ENCODE data around the gene TTLL6. TPM values are rescaled to one million over a fixed set of nuclear protein-coding genes. Genes with fewer than 3 reads are reported as not detected.

Gene TTLL6
- total and polyA plus RNA-seq, 11 donors: 0.07 to 0.55 (median 0.15) TPM; not detected in 8

DNA sequence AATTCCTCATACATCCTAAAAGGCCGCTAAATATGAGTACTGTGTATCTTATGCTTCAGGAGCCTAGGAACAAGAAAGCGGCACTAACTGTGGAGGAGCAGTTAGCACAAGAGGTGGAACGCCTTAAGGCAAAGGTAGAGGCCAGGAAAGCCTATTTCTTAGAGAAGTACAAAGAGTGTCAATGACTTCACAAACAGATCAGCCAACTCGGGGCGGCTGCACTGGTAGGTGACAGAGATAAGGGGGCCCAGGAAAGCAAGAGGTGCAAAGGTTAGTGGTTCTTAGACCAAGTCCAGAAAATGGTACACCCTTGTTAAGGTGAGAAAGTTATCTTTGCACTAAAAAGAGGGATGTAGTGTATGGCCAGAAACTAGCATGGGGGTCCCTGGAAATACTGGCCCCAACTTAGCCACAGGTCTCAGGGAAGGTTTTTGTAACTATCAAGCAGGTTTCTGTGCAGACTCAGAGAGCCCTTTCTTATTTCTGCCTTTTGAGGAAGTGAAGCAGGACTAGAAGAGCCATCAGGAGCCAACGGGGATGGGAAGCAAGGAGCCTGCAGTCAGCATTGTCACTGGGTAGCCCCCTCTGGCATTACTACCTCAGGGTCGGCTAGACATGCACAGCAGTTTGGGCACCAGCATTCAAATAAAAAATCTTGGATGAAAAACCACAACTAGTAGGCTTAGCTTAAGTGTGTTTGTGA, 37.9 kb upstream of the TTLL6 start:
- H3K9me3 ChIP-seq: no peaks in the 10 kb centered on the region
- ATAC-seq (no peak), DNase-seq (no peak)
- peaks cover 7 to 99% (median 94%) of the 10 kb centered on the region in 9 donors for H3K36me3 ChIP-seq
- H3K4me3 ChIP-seq: no peak overlapping the region
- no peak for TF ChIP-seq POLR2A (IDR thresholded peaks at IDR 0.05)
- TF ChIP-seq, protein P1, sequence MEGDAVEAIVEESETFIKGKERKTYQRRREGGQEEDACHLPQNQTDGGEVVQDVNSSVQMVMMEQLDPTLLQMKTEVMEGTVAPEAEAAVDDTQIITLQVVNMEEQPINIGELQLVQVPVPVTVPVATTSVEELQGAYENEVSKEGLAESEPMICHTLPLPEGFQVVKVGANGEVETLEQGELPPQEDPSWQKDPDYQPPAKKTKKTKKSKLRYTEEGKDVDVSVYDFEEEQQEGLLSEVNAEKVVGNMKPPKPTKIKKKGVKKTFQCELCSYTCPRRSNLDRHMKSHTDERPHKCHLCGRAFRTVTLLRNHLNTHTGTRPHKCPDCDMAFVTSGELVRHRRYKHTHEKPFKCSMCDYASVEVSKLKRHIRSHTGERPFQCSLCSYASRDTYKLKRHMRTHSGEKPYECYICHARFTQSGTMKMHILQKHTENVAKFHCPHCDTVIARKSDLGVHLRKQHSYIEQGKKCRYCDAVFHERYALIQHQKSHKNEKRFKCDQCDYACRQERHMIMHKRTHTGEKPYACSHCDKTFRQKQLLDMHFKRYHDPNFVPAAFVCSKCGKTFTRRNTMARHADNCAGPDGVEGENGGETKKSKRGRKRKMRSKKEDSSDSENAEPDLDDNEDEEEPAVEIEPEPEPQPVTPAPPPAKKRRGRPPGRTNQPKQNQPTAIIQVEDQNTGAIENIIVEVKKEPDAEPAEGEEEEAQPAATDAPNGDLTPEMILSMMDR (IDR thresholded peaks at IDR 0.05): no peak
- H3K27ac ChIP-seq: no peak overlapping the region
- WGBS, 4 donors: 87 to 94% (median 91%) methylated on average over 7 of the region's 7 CpGs
- peaks cover 0 to 14% (median 0%) of the 10 kb centered on the region in 12 donors for H3K4me1 ChIP-seq
- intact Hi-C loops (cut with DNase I): no loop called here
- H3K27me3 ChIP-seq: no peaks in the 10 kb centered on the region

DNA sequence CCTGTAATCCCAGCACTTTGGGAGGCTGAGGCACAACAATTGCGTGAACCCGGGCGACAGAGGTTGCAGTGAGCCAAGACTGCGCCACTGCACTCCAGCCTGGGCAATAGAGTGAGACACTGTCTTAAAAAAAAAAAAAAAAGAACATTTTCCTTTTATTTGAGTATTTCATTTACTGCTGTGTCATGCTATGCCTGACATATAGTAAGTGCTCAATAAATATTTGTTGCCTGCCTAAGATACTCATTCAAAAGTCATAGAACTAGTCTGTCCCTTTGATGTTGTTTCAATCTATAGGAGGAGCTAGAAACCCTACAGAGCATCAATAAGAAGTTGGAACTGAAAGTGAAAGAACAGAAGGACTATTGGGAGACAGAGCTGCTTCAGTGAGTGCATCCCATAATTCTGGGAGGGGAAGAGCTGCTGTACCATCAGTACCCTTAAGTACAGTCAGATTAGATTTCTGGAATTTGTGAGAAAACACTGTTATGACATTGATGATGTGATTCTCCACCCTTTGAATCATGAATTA, 33.8 kb upstream of the TTLL6 start:
- ATAC-seq (no peak), DNase-seq (no peak)
- H3K9me3 ChIP-seq: no peaks in the 10 kb centered on the region
- intact Hi-C loops (cut with DNase I): no loop called here
- H3K27ac ChIP-seq: peak overlapping the region in 1 of 12 donors; percentile 29
- no peak overlapping the region for H3K4me3 ChIP-seq
- H3K4me1 ChIP-seq: peaks cover 0 to 19% (median 2%) of the 10 kb centered on the region in 12 donors
- TF ChIP-seq, protein P1 (IDR thresholded peaks at IDR 0.05): no peak
- no peak for TF ChIP-seq POLR2A (IDR thresholded peaks at IDR 0.05)
- no peaks in the 10 kb centered on the region for H3K27me3 ChIP-seq
- 95 to 100% (median 99%) methylated on average over 4 of the region's 4 CpGs for WGBS, 4 donors
- peaks cover 7 to 100% (median 98%) of the 10 kb centered on the region in 9 donors for H3K36me3 ChIP-seq

DNA sequence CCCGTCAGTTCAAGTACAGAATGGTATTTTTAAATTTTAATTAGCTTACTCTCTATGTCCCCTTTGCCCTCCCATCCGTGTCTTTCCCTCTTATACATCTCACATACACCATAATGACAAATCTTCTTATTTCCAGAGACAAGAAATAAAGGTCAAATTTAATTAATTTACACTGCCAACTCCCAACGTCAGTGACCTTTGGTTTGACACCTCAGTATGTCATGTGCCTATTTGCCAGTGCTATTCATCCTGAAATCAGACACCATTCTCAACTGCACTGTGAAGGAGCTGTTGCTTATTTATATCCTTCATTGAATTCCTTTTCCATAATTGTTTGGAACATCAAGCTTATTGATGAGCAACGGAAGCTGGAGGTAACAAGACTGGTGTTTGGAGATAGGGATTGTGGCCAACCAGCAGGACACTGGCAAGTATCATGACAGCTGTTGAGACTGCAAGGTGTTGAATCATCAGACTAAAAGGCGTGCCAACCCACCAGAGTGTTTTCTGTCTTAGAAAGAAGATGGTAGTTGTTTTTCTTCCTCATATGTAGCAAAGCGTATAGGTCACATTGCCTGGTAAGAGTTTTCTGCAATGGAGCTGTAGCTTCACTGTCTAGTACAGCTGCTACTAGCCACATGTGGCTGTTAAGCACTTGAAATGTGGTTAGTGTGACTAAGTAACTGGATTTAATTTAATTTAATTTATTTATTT, 26.3 kb upstream of the TTLL6 start:
- 51 to 63% (median 53%) methylated on average over 6 of the region's 6 CpGs for WGBS, 4 donors
- peak overlapping the region in 1 of 12 donors; percentile 43 for H3K4me3 ChIP-seq
- intact Hi-C loops (cut with DNase I): loop anchor here in 1 of 10 donors (5.0 kb wide), 1 partner anchor 34 kb away; no protein-coding TSS in a partner anchor
- no peaks in the 10 kb centered on the region for H3K9me3 ChIP-seq
- no peaks in the 10 kb centered on the region for H3K27me3 ChIP-seq
- peaks cover 17 to 72% (median 47%) of the 10 kb centered on the region in 12 donors for H3K4me1 ChIP-seq
- peak overlapping the region; percentile 8 to 95 (median 88) for H3K27ac ChIP-seq
- no peak for DNase-seq
- peaks cover 0 to 65% (median 56%) of the 10 kb centered on the region in 9 donors for H3K36me3 ChIP-seq
- TF ChIP-seq, protein P1 (IDR thresholded peaks at IDR 0.05): no peak
- no peak for TF ChIP-seq POLR2A (IDR thresholded peaks at IDR 0.05)
- peak in 2 of 4 donors; percentile 68 to 74 for ATAC-seq

- Histone ChIP-seq H3K36me3 (peaks cover 0 to 59% (median 50%) of the 10 kb centered on the region in 9 donors), H3K27me3 (no peaks in the 10 kb centered on the region), H3K4me3 (peak overlapping the region in 6 of 12 donors; percentile 3 to 43 (median 28)), H3K27ac (peak overlapping the region; percentile 86 to 95 (median 90)), H3K4me1 (peaks cover 18 to 78% (median 51%) of the 10 kb centered on the region in 12 donors), H3K9me3 (no peaks in the 10 kb centered on the region)
- TF ChIP-seq POLR2A (IDR thresholded peaks at IDR 0.05): no peak
- WGBS, 4 donors: 71 to 85% (median 75%) methylated on average over 3 of the region's 3 CpGs
- intact Hi-C loops (cut with DNase I): loop anchor here in 1 of 10 donors (5.0 kb wide), 1 partner anchor 35 kb away; no protein-coding TSS in a partner anchor
- no peak for DNase-seq
- no peak for ATAC-seq
Observed at GRCh38 chr17:48842746-48843145, 25.7 kb upstream of the TTLL6 start.
